ENCODE data around the gene IFFO2. TPM values are rescaled to one million over a fixed set of nuclear protein-coding genes. Genes with fewer than 3 reads are reported as not detected.

The IFFO2 gene
- total and polyA plus RNA-seq, 4 donors: 7.6 to 18.9 (median 8.3) TPM

GRCh38 chr1:18878538-18879214 is 77.8 kb downstream of the IFFO2 start:
- DNase-seq (no peak), ATAC-seq (ENCODE audit: insufficient read depth, low FRiP score) (no peak)
- H3K4me3 ChIP-seq: no peak overlapping the region
- H3K27ac ChIP-seq (ENCODE audit: low read depth in 1 of 2, low read length in 1 of 2): no peak overlapping the region
- no peaks in the 10 kb centered on the region for H3K27me3 ChIP-seq (ENCODE audit: control insufficient read depth in 3 of 3, insufficient read depth in 3 of 3, low read length in 2 of 3)
- H3K9me3 ChIP-seq (ENCODE audit: control insufficient read depth in 4 of 4, insufficient read depth in 3 of 4, low read length in 3 of 4): no peaks in the 10 kb centered on the region
- no peak for TF ChIP-seq CTCF (IDR thresholded peaks at IDR 0.05; ENCODE audit: control extremely low read depth, extremely low read depth)
- 81 to 88% methylated on average over 12 of the region's 12 CpGs for WGBS, 2 donors
- peaks cover 0 to 13% (median 7%) of the 10 kb centered on the region in 4 donors for H3K36me3 ChIP-seq (ENCODE audit: control insufficient read depth in 4 of 4, insufficient read depth in 4 of 4, low read length in 4 of 4)
- no peak overlapping the region for H3K9ac ChIP-seq (ENCODE audit: insufficient read depth in 1 of 2, low read length in 2 of 2)
- H3K4me1 ChIP-seq (ENCODE audit: control insufficient read depth in 5 of 5, insufficient read depth in 5 of 5, low read length in 5 of 5): peaks cover 0 to 4% (median 0%) of the 10 kb centered on the region in 5 donors

- Histone ChIP-seq H3K4me1 (ENCODE audit: control insufficient read depth in 5 of 5, insufficient read depth in 5 of 5, low read length in 5 of 5) (peaks cover 0 to 4% (median 0%) of the 10 kb centered on the region in 5 donors), H3K36me3 (ENCODE audit: control insufficient read depth in 4 of 4, insufficient read depth in 4 of 4, low read length in 4 of 4) (peaks cover 0 to 9% (median 4%) of the 10 kb centered on the region in 4 donors), H3K27me3 (ENCODE audit: control insufficient read depth in 3 of 3, insufficient read depth in 3 of 3, low read length in 2 of 3) (no peaks in the 10 kb centered on the region), H3K9ac (ENCODE audit: insufficient read depth in 1 of 2, low read length in 2 of 2) (no peak overlapping the region), H3K9me3 (ENCODE audit: control insufficient read depth in 4 of 4, insufficient read depth in 3 of 4, low read length in 3 of 4) (no peaks in the 10 kb centered on the region), H3K4me3 (no peak overlapping the region), H3K27ac (ENCODE audit: low read depth in 1 of 2, low read length in 1 of 2) (no peak overlapping the region)
- 90 to 93% methylated on average over 35 of the region's 35 CpGs for WGBS, 2 donors
- no peak for ATAC-seq (ENCODE audit: insufficient read depth, low FRiP score)
- DNase-seq: no peak
- TF ChIP-seq CTCF (IDR thresholded peaks at IDR 0.05; ENCODE audit: control extremely low read depth, extremely low read depth): no peak
These were observed 79.2 kb downstream of the IFFO2 start for GRCh38 chr1:18877282-18877681.

- TF ChIP-seq CTCF (IDR thresholded peaks at IDR 0.05; ENCODE audit: control extremely low read depth, extremely low read depth): no peak
These were observed 80.3 kb downstream of the IFFO2 start for GRCh38 chr1:18876210-18876609.

GRCh38 chr1:18875796-18876128 is 80.7 kb downstream of the IFFO2 start:
- DNase-seq (no peak), ATAC-seq (ENCODE audit: insufficient read depth, low FRiP score) (no peak)
- WGBS, 2 donors: 90 to 95% methylated on average over 3 of the region's 3 CpGs
- Histone ChIP-seq H3K27ac (ENCODE audit: low read depth in 1 of 2, low read length in 1 of 2) (no peak overlapping the region), H3K4me3 (no peak overlapping the region), H3K27me3 (ENCODE audit: control insufficient read depth in 3 of 3, insufficient read depth in 3 of 3, low read length in 2 of 3) (no peaks in the 10 kb centered on the region), H3K9ac (ENCODE audit: insufficient read depth in 1 of 2, low read length in 2 of 2) (no peak overlapping the region), H3K9me3 (ENCODE audit: control insufficient read depth in 4 of 4, insufficient read depth in 3 of 4, low read length in 3 of 4) (no peaks in the 10 kb centered on the region), H3K36me3 (ENCODE audit: control insufficient read depth in 4 of 4, insufficient read depth in 4 of 4, low read length in 4 of 4) (peaks cover 0 to 4% (median under 1%) of the 10 kb centered on the region in 4 donors), H3K4me1 (ENCODE audit: control insufficient read depth in 5 of 5, insufficient read depth in 5 of 5, low read length in 5 of 5) (peaks cover 0 to 4% (median 0%) of the 10 kb centered on the region in 5 donors)
- no peak for TF ChIP-seq CTCF (IDR thresholded peaks at IDR 0.05; ENCODE audit: control extremely low read depth, extremely low read depth)

More at GRCh38 chr1:18876210-18876609, 80.3 kb downstream of the IFFO2 start:
- ATAC-seq (ENCODE audit: insufficient read depth, low FRiP score): no peak
- H3K9ac ChIP-seq (ENCODE audit: insufficient read depth in 1 of 2, low read length in 2 of 2): no peak overlapping the region
- 92 to 98% methylated on average over 10 of the region's 10 CpGs for WGBS, 2 donors
- DNase-seq: no peak
- no peaks in the 10 kb centered on the region for H3K27me3 ChIP-seq (ENCODE audit: control insufficient read depth in 3 of 3, insufficient read depth in 3 of 3, low read length in 2 of 3)
- H3K4me3 ChIP-seq: no peak overlapping the region
- no peaks in the 10 kb centered on the region for H3K9me3 ChIP-seq (ENCODE audit: control insufficient read depth in 4 of 4, insufficient read depth in 3 of 4, low read length in 3 of 4)
- no peak overlapping the region for H3K27ac ChIP-seq (ENCODE audit: low read depth in 1 of 2, low read length in 1 of 2)
- H3K4me1 ChIP-seq (ENCODE audit: control insufficient read depth in 5 of 5, insufficient read depth in 5 of 5, low read length in 5 of 5): peaks cover 0 to 4% (median 0%) of the 10 kb centered on the region in 5 donors
- peaks cover 0 to 5% (median 2%) of the 10 kb centered on the region in 4 donors for H3K36me3 ChIP-seq (ENCODE audit: control insufficient read depth in 4 of 4, insufficient read depth in 4 of 4, low read length in 4 of 4)

All from lung (tissue), 12 donors.